ENCODE data around the gene EME2. TPM values are rescaled to one million over a fixed set of nuclear protein-coding genes. Genes with fewer than 3 reads are reported as not detected.

Gene EME2
- polyA plus RNA-seq, 1 donor from 2014 or later: 21.2 TPM

DNA sequence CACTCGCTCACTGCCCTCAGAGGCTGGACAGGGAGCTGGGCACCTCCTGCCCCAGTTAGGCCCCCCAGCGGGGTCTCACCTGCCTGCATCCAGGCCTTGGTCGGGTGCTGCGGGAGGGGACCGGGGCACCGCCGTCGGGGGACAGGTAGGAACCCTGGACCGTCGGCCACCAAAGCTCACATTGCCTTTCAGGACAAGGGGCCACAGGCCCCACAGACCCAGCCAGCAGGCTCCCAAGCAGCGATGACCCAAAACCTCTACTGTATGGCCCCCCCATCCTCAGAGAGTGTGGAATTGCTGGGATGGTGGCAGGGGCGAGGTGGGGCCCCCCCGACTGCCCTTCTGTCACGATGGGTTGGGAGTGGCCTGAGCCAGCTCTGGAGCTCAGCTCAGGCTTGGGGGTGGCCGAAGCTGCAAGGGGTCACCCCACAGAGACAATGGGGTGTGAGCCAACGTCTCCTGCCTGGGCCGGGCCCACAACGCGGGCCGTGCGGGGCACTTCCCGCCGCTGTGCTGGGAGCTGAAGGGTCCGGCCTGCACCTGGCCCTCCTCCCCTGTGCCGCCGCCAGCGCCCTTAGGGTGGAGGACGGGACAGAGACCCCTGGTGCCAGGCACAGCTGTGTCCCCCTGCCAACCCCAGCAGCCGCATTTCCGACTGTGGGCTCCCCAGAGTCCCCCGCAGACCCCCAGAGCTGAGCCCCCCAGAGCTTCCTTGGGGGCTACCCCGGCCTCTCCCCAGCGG, 20.4 kb downstream of the EME2 start:
- H3K27ac ChIP-seq (ENCODE audit: low read length): no peak overlapping the region
- no peaks in the 10 kb centered on the region for H3K9me3 ChIP-seq (ENCODE audit: low read length)
- no peak overlapping the region for H3K4me3 ChIP-seq (ENCODE audit: low read length)
- H4K20me1 ChIP-seq (ENCODE audit: insufficient read depth): no peaks in the 10 kb centered on the region
- no peaks in the 10 kb centered on the region for H3K79me2 ChIP-seq (replicated peaks; ENCODE audit: insufficient read depth, low read length)
- H3K9me2 ChIP-seq (ENCODE audit: insufficient read depth, low read length): no peaks in the 10 kb centered on the region
- H3K36me3 ChIP-seq (ENCODE audit: insufficient read depth, low read length): no peaks in the 10 kb centered on the region
- H3F3A ChIP-seq (ENCODE audit: insufficient read depth, low read length, poor library complexity, severe bottlenecking): no peaks in the 10 kb centered on the region
- TF ChIP-seq RAD21 (conservative IDR thresholded peaks at IDR 0.05) (no peak), EZH2 (IDR thresholded peaks at IDR 0.05; ENCODE audit: borderline replicate concordance, insufficient read depth, low read length, poor library complexity, severe bottlenecking) (no peak), EP300 (conservative IDR thresholded peaks at IDR 0.05; ENCODE audit: poor library complexity, severe bottlenecking) (no peak), SMC3 (conservative IDR thresholded peaks at IDR 0.05; ENCODE audit: poor library complexity) (no peak), POLR2AphosphoS5 (IDR thresholded peaks at IDR 0.05) (no peak), TAF1 (IDR thresholded peaks at IDR 0.05; ENCODE audit: low read depth) (no peak), REST (IDR thresholded peaks at IDR 0.05; ENCODE audit: borderline replicate concordance) (no peak)
- no peaks in the 10 kb centered on the region for H3K27me3 ChIP-seq (ENCODE audit: insufficient read depth, low read depth, low read length)
- H2AFZ ChIP-seq (ENCODE audit: low read depth, low read length): no peak overlapping the region
- H3K4me2 ChIP-seq (ENCODE audit: low read length): no peak overlapping the region
- H3K9ac ChIP-seq (ENCODE audit: low read length): no peak overlapping the region

DNA sequence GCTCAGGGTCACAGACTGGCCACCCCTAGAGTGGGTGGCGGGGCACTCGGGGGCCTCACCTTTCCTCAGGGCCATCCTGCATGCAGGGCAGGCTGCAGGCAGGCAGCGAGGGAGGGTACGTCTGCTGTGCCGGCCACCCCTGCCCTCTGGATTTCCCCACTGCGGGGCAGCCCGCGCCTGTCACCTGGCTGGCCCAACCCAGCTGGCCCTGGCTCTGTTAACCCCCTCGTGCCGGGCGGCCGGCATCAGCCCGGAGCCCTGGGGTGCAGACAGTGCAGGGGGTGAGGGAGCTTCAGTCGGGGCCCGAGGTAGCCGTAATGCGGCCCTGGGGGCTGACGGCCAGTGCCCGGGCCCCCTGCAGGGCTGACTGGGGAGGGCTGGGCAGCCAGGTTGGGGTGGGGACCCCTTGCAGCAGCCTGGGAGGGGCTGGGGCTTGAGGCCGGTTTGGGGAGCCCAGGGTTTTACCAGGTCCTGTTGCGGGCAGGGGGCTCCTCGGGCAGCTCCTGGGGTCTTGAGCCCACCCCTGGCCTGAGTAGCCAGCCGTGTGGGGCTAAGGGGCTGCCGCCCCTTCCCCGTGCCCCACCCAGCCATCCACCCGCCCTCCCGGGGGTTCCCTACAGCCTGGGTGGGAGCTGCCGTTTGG, 21.1 kb downstream of the EME2 start, which contains the start of gene IGFALS:
IGFALS (minus strand) TSS at position 128 of the 643 bp plus-strand sequence; CDS start at position 75, 53 bp downstream.
- Histone ChIP-seq H2AFZ (ENCODE audit: low read depth, low read length) (no peak within 1 kb of the TSS), H3K4me2 (ENCODE audit: low read length) (no peak within 1 kb of the TSS), H3K9me3 (ENCODE audit: low read length) (no peaks in the 10 kb centered on the region), H4K20me1 (ENCODE audit: insufficient read depth) (no peaks in the 10 kb centered on the region), H3K36me3 (ENCODE audit: insufficient read depth, low read length) (no peaks in the 10 kb centered on the region), H3K27ac (ENCODE audit: low read length) (no peak within 1 kb of the TSS), H3K9me2 (ENCODE audit: insufficient read depth, low read length) (no peaks in the 10 kb centered on the region), H3K27me3 (ENCODE audit: insufficient read depth, low read depth, low read length) (no peaks in the 10 kb centered on the region), H3F3A (ENCODE audit: insufficient read depth, low read length, poor library complexity, severe bottlenecking) (no peaks in the 10 kb centered on the region), H3K79me2 (replicated peaks; ENCODE audit: insufficient read depth, low read length) (no peaks in the 10 kb centered on the region), H3K4me3 (ENCODE audit: low read length) (no peak within 1 kb of the TSS), H3K9ac (ENCODE audit: low read length) (no peak within 1 kb of the TSS)
- TF ChIP-seq SMC3 (conservative IDR thresholded peaks at IDR 0.05; ENCODE audit: poor library complexity): no peak

- H3K79me2 ChIP-seq (replicated peaks; ENCODE audit: insufficient read depth, low read length): no peaks in the 10 kb centered on the region
- H3K9me2 ChIP-seq (ENCODE audit: insufficient read depth, low read length): no peaks in the 10 kb centered on the region
- no peak overlapping the region for H3K9ac ChIP-seq (ENCODE audit: low read length)
- H4K20me1 ChIP-seq (ENCODE audit: insufficient read depth): no peaks in the 10 kb centered on the region
- H3K27me3 ChIP-seq (ENCODE audit: insufficient read depth, low read depth, low read length): no peaks in the 10 kb centered on the region
- no peaks in the 10 kb centered on the region for H3K36me3 ChIP-seq (ENCODE audit: insufficient read depth, low read length)
- no peak overlapping the region for H3K4me2 ChIP-seq (ENCODE audit: low read length)
- TF ChIP-seq REST (IDR thresholded peaks at IDR 0.05; ENCODE audit: borderline replicate concordance) (no peak), MXI1 (conservative IDR thresholded peaks at IDR 0.05; ENCODE audit: poor library complexity, severe bottlenecking) (no peak), RAD21 (conservative IDR thresholded peaks at IDR 0.05) (no peak), EP300 (conservative IDR thresholded peaks at IDR 0.05; ENCODE audit: poor library complexity, severe bottlenecking) (no peak)
- no peak overlapping the region for H3K4me3 ChIP-seq (ENCODE audit: low read length)
- no peak overlapping the region for H2AFZ ChIP-seq (ENCODE audit: low read depth, low read length)
- H3K27ac ChIP-seq (ENCODE audit: low read length): no peak overlapping the region
- no peaks in the 10 kb centered on the region for H3K9me3 ChIP-seq (ENCODE audit: low read length)
- no peaks in the 10 kb centered on the region for H3F3A ChIP-seq (ENCODE audit: insufficient read depth, low read length, poor library complexity, severe bottlenecking)
These were observed 21.7 kb downstream of the EME2 start for GRCh38 chr16:1794221-1794871.
